Caco-2 (cell line): ENCODE measurements around the gene DDX4. TPM values are rescaled to one million over a fixed set of nuclear protein-coding genes. Genes with fewer than 3 reads are reported as not detected.

Experiments
- BruUV-seq: library from RNA; stranded (reverse); fragments of 400-500 nt; replicated peaks from 2 replicates; lab custom pipeline; 2021; lab: Mats Ljungman, UMichigan
- CTCF ChIA-PET: fragments of 300-600 bp; sonication (Branson Sonifier 250); formaldehyde crosslinking; loops from one replicate; lab custom pipeline; 2022; ENCODE audit warnings: antibody characterized with exemption; lab: Charles Lee
- POLR2A ChIA-PET: fragments of 300-600 bp; sonication (Branson Sonifier 250); formaldehyde crosslinking; loops from one replicate; lab custom pipeline; 2022; ENCODE audit warnings: antibody characterized with exemption; lab: Charles Lee
- DNase-seq, 2 experiments: peaks; one replicate each; pipeline versions ENCODE4 v3.0.0 to v3.0.0-alpha.2; 2020 to 2022
- H3K27me3 ChIP-seq: replicated peaks from 2 replicates; pipeline ENCODE4 v1.6.0; 2011; ENCODE audit warnings: low read length; ENCODE audit not compliant: control insufficient read depth, insufficient read depth
- H3K36me3 ChIP-seq: 2 replicates; pipeline ENCODE4 v1.5.1; 2011; ENCODE audit warnings: low read length; ENCODE audit not compliant: control insufficient read depth, insufficient read depth
- H3K4me1 ChIP-seq: fragments of 250-450 bp; sonication (Bioruptor Pico); 2 replicates; pipeline ENCODE4 v1.5.1; 2020; ENCODE audit warnings: mild to moderate bottlenecking
- H3K4me3 ChIP-seq: 2 replicates; pipeline ENCODE4 v1.5.1; 2011; ENCODE audit warnings: low read depth, mild to moderate bottlenecking, control low read depth, low read length
- H3K9me3 ChIP-seq: fragments of 250-450 bp; sonication (Bioruptor Pico); 2 replicates; pipeline ENCODE4 v1.5.1; 2020; ENCODE audit warnings: mild to moderate bottlenecking, moderate library complexity
- H3K27ac Mint-ChIP-seq: one replicate; pipeline ENCODE4 v1.8.0; 2022; ENCODE audit warnings: mixed read lengths; ENCODE audit not compliant: unreplicated experiment
- H3K27me3 Mint-ChIP-seq: one replicate; pipeline ENCODE4 v1.8.0; 2022; ENCODE audit warnings: mixed read lengths; ENCODE audit not compliant: insufficient read depth, unreplicated experiment
- H3K36me3 Mint-ChIP-seq: one replicate; pipeline ENCODE4 v1.8.0; 2022; ENCODE audit warnings: mild to moderate bottlenecking, mixed read lengths; ENCODE audit not compliant: insufficient read depth, unreplicated experiment
- H3K4me1 Mint-ChIP-seq: one replicate; pipeline ENCODE4 v1.8.0; 2022; ENCODE audit warnings: low read depth, mixed read lengths; ENCODE audit not compliant: unreplicated experiment
- H3K4me3 Mint-ChIP-seq: one replicate; pipeline ENCODE4 v1.8.0; 2022; ENCODE audit warnings: mild to moderate bottlenecking, moderate library complexity, mixed read lengths; ENCODE audit not compliant: unreplicated experiment
- H3K9me3 Mint-ChIP-seq: one replicate; pipeline ENCODE4 v1.8.0; 2022; ENCODE audit warnings: mixed read lengths; ENCODE audit not compliant: unreplicated experiment
- CTCF ChIP-seq, 2 experiments: fragments of 200-600 bp in 1 of 2; IDR thresholded peaks; 1 replicate in 1 of 2; 2 replicates in 1 of 2; pipeline versions ENCODE4 v1.5.1 to v1.8.0; 2011 to 2022; ENCODE audit warnings: antibody characterized with exemption in 1 of 2, control low read depth in 1 of 2, inconsistent platforms in 1 of 2, low read depth in 1 of 2, low read length in 1 of 2, mild to moderate bottlenecking in 1 of 2, moderate library complexity in 1 of 2; ENCODE audit not compliant: insufficient read depth in 1 of 2, severe bottlenecking in 1 of 2, unreplicated experiment in 1 of 2
- intact Hi-C: fragments of 100-400 bp; cut with micrococcal nuclease; formaldehyde crosslinking; loops from one replicate; pipeline ENCODE4 v1.10.0; 2022; ENCODE audit not compliant: unreplicated experiment
- total RNA-seq: library from RNA; stranded (reverse); gene quantifications from 2 replicates; pipeline ENCODE4 v1.2.3, GENCODE V29; 2022

Gene DDX4
- total RNA-seq, 1 experiment from 2014 or later: not detected

DNA sequence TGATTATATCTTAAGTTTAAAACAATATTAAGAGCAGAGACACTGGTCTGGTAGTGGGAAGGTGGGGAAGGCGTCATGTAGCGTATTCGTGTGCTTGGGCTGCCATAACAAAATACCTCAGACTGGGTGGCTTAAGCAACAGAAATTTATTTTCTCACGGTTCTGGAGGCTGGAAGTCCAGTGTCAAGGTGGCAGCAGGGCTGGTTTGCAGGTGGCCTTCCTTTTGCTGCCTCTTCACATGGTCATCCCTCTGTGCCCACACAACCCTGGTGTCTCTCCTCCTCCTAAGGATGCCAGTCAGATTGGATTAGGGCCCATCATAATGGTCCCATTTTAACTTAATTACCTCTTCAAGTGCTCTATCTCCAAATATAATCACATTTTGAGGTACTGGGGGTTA lies 122.8 kb downstream of the DDX4 start:
- H3K9me3 Mint-ChIP-seq: no peaks in the 10 kb centered on the region
- H3K36me3 Mint-ChIP-seq: no peaks in the 10 kb centered on the region
- no peaks in the 10 kb centered on the region for H3K36me3 ChIP-seq
- no peak overlapping the region for H3K27ac Mint-ChIP-seq
- H3K4me3 ChIP-seq: no peak overlapping the region
- intact Hi-C loops: no loop called here
- CTCF ChIA-PET: no interaction called here
- no peak for TF ChIP-seq CTCF (IDR thresholded peaks at IDR 0.05; ENCODE audit: insufficient read depth in 1 of 2, low read depth in 1 of 2, low read length in 1 of 2, severe bottlenecking in 1 of 2, unreplicated experiment in 1 of 2)
- BruUV-seq: no TSS peak
- H3K4me3 Mint-ChIP-seq: no peak overlapping the region
- H3K27me3 ChIP-seq: no peaks in the 10 kb centered on the region
- H3K9me3 ChIP-seq: no peaks in the 10 kb centered on the region
- H3K4me1 ChIP-seq: no peaks in the 10 kb centered on the region
- H3K27me3 Mint-ChIP-seq: no peaks in the 10 kb centered on the region
- POLR2A ChIA-PET: no interaction called here
- DNase-seq: no peak
- H3K4me1 Mint-ChIP-seq: no peaks in the 10 kb centered on the region

GRCh38 chr5:55864606-55865541 lies 127.0 kb downstream of the DDX4 start:
- ChIA-PET CTCF (no interaction called here), POLR2A (no interaction called here)
- Histone ChIP-seq H3K36me3 (no peaks in the 10 kb centered on the region), H3K9me3 (no peaks in the 10 kb centered on the region), H3K4me3 (no peak overlapping the region), H3K27me3 (no peaks in the 10 kb centered on the region), H3K4me1 (no peaks in the 10 kb centered on the region)
- no peak for DNase-seq
- TF ChIP-seq CTCF (IDR thresholded peaks at IDR 0.05; ENCODE audit: insufficient read depth in 1 of 2, low read depth in 1 of 2, low read length in 1 of 2, severe bottlenecking in 1 of 2, unreplicated experiment in 1 of 2): no peak
- H3K4me3 Mint-ChIP-seq: no peak overlapping the region
- no peaks in the 10 kb centered on the region for H3K9me3 Mint-ChIP-seq
- no peaks in the 10 kb centered on the region for H3K36me3 Mint-ChIP-seq
- BruUV-seq: no TSS peak
- no peaks in the 10 kb centered on the region for H3K4me1 Mint-ChIP-seq
- no peak overlapping the region for H3K27ac Mint-ChIP-seq
- no peaks in the 10 kb centered on the region for H3K27me3 Mint-ChIP-seq
- intact Hi-C loops: no loop called here

GRCh38 chr5:55865831-55866230 lies 128.0 kb downstream of the DDX4 start:
- BruUV-seq: no TSS peak
- TF ChIP-seq CTCF (IDR thresholded peaks at IDR 0.05; ENCODE audit: insufficient read depth in 1 of 2, low read depth in 1 of 2, low read length in 1 of 2, severe bottlenecking in 1 of 2, unreplicated experiment in 1 of 2): no peak
- POLR2A ChIA-PET: no interaction called here
- Histone ChIP-seq H3K9me3 (no peaks in the 10 kb centered on the region), H3K4me1 (no peaks in the 10 kb centered on the region), H3K36me3 (no peaks in the 10 kb centered on the region), H3K4me3 (no peak overlapping the region), H3K27me3 (no peaks in the 10 kb centered on the region)
- intact Hi-C loops: no loop called here
- CTCF ChIA-PET: interaction anchor here (0.6 kb wide), 1 partner anchor 65 kb away, joined by 7 read pairs; no protein-coding TSS in a partner anchor
- no peak overlapping the region for H3K27ac Mint-ChIP-seq
- no peaks in the 10 kb centered on the region for H3K9me3 Mint-ChIP-seq
- H3K4me1 Mint-ChIP-seq: no peaks in the 10 kb centered on the region
- H3K36me3 Mint-ChIP-seq: no peaks in the 10 kb centered on the region
- H3K4me3 Mint-ChIP-seq: no peak overlapping the region
- DNase-seq: no peak
- no peaks in the 10 kb centered on the region for H3K27me3 Mint-ChIP-seq
